H1 (cell line): ENCODE results near the gene ABCD4. TPM values are rescaled to one million over a fixed set of nuclear protein-coding genes. Genes with fewer than 3 reads are reported as not detected.
A peak's percentile ranks its signal among the peaks of the same experiment; 100 is the strongest.

Experiments
- CBX5 ChIP-seq: fragments of 300-800, 300-1000 bp; sonication (generic); IDR thresholded peaks from 2 replicates; pipeline ENCODE4 v1.7.1; 2016; ENCODE audit warnings: antibody characterized with exemption, low read length, low read depth
- NRF1 ChIP-seq: IDR thresholded peaks from 2 replicates; pipeline ENCODE4 v1.6.1; 2011; ENCODE audit warnings: mild to moderate bottlenecking, low read depth, low read length, improper control_type of control experiment
- RNF2 ChIP-seq: fragments of 200-900, 300-1000 bp; sonication (generic); IDR thresholded peaks from 2 replicates; pipeline ENCODE4 v1.7.1; 2016; ENCODE audit warnings: borderline replicate concordance, low read depth, mild to moderate bottlenecking, antibody characterized with exemption, low read length; ENCODE audit not compliant: poor library complexity, severe bottlenecking; ENCODE audit errors: missing control alignments
- RXRA ChIP-seq: IDR thresholded peaks from 2 replicates; pipeline ENCODE4 v1.6.1; 2011; ENCODE audit warnings: low read depth, mild to moderate bottlenecking, low read length, moderate library complexity; ENCODE audit not compliant: insufficient read depth
- SAP30 ChIP-seq: fragments of 300-600 bp; sonication (generic); IDR thresholded peaks from 2 replicates; pipeline ENCODE4 v1.7.1; 2012; ENCODE audit warnings: low read length, moderate library complexity, mild to moderate bottlenecking, inconsistent platforms; ENCODE audit not compliant: insufficient read depth, insufficient replicate concordance
- SIRT6 ChIP-seq: IDR thresholded peaks from one replicate; pipeline ENCODE4 v1.7.1; 2012; ENCODE audit warnings: low read length, inconsistent platforms
- YY1 ChIP-seq: IDR thresholded peaks from 2 replicates; pipeline ENCODE4 v1.6.1; 2011; ENCODE audit warnings: low read depth, mild to moderate bottlenecking, low read length
- polyA plus RNA-seq, 7 experiments: library from polyadenylated mRNA; depleted of rRNA in 3 of 7; stranded (reverse) in 5 of 7; unstranded in 2 of 7; fragments of >200 nt in 5 of 7; fragments of 200-250 nt in 2 of 7; gene quantifications; 1 replicate in 5 of 7; 2 replicates in 1 of 7; 4 replicates in 1 of 7; pipeline versions ENCODE4 v1.2.1 to v1.2.3, GENCODE V29; 2011 to 2013; ENCODE audit warnings: missing spikeins in 2 of 7, mixed read lengths in 2 of 7
- total RNA-seq: library from RNA; stranded (reverse); fragmentation: NEBNext Ultra II Directional; extraction: Animal tissue kit (Norgen Biotek cat#: 25700); gene quantifications from 2 replicates; pipeline ENCODE4 v1.2.1, GENCODE V29; 2021
- TF ChIP-seq, protein P1 (sequence below), 3 experiments: IDR thresholded peaks; 1 replicate in 2 of 3; 2 replicates in 1 of 3; pipeline versions ENCODE4 v1.5.1 to v1.6.1; 2011; ENCODE audit warnings: low read length in 3 of 3, mild to moderate bottlenecking in 3 of 3, inconsistent platforms in 2 of 3, low read depth in 1 of 3, moderate library complexity in 1 of 3; ENCODE audit not compliant: insufficient read depth in 1 of 3; ENCODE audit errors: control extremely low read depth in 1 of 3

The ABCD4 gene
- total and polyA plus RNA-seq, 2 of the 8 experiments (the other 6 are each of a cell fraction or from before 2014, with no cell fraction given) = 47.9 to 97.7 TPM

DNA sequence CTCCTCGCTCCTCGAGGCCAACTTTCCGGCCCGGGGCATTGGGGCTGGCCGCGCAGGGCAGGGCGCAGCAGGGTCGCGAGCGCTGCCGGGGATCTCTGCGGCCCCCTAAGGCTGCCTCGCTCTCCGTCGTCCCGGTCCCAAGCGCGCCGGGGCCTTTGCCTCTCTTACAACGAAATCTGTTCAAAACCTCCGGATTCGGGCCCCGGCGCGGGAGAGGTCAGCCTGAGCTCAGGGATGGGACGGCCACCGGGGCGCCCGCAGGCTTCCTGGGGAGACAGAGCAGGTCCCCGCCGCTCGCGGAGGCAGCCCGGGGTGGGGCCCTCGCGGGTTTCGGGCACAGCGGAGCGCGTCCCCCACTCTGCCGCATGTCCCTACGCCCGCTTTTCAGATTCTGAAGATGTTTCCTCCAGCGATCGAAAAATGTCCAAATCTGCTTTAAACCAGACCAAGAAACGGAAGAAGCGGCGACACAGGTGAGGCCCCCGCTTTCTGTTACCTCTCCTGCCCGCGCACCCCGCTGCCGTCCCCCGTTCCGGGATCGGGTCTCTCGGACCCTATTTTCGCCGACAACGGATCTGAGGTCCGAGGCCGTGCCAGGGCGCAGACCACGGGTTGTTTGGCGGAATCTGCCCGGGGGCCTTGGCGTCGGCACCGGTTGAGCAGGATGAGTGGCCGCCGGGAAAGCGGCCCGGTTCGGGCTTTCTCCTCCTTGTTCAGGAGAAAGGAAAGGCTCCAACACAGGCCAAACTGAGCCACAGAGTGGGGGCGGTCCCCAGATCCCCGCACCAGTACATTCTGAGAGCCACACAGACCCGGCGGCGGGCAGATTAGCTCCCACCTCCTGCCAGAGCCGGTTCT, 61.7 kb downstream of the ABCD4 start (continued):
- TF ChIP-seq NRF1 (no peak), CBX5 (no peak), YY1 (no peak), SIRT6 (no peak), SAP30 (no peak), RNF2 (peak; percentile 99), RXRA (no peak)
- TF ChIP-seq, protein P1, sequence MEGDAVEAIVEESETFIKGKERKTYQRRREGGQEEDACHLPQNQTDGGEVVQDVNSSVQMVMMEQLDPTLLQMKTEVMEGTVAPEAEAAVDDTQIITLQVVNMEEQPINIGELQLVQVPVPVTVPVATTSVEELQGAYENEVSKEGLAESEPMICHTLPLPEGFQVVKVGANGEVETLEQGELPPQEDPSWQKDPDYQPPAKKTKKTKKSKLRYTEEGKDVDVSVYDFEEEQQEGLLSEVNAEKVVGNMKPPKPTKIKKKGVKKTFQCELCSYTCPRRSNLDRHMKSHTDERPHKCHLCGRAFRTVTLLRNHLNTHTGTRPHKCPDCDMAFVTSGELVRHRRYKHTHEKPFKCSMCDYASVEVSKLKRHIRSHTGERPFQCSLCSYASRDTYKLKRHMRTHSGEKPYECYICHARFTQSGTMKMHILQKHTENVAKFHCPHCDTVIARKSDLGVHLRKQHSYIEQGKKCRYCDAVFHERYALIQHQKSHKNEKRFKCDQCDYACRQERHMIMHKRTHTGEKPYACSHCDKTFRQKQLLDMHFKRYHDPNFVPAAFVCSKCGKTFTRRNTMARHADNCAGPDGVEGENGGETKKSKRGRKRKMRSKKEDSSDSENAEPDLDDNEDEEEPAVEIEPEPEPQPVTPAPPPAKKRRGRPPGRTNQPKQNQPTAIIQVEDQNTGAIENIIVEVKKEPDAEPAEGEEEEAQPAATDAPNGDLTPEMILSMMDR (IDR thresholded peaks at IDR 0.05; ENCODE audit: control extremely low read depth in 1 of 3, insufficient read depth in 1 of 3, low read depth in 1 of 3, low read length in 3 of 3) = no peak
